ENCODE results near the gene PCDH9. TPM values are rescaled to one million over a fixed set of nuclear protein-coding genes. Genes with fewer than 3 reads are reported as not detected.

Gene PCDH9
- total RNA-seq, 4 donors from 2014 or later: 2.8 to 22.4 (median 12.9) TPM

DNA sequence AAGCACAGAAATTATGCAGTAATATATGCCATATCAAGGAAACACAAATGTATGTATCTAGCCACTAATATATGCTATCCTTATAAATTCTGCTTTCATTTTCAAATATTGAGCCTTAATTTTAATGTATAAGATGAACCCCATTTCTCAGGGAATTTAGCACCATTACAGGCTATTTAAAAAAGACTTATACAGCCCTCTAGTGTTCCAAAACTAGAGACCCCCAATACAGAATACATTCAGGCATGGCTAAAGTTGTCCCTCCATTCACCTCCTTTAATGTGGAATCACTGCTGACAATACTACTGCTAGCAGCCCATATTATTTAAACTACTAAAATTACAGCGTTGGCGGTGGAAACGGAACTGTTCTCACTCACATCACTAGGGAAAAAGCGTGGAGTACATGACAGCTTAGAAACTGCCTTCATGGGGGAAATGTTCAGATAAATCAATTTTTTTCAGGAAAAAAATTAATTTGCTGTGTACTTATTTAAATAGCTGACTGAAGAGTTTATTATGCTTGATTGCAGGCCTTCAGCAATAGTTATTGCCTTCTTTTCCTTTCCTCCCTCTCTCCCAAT lies 541.0 kb downstream of the PCDH9 start:
- H3K27ac ChIP-seq: no peak overlapping the region
- TF ChIP-seq POLR2A (IDR thresholded peaks at IDR 0.05): no peak
- TF ChIP-seq, protein P1, sequence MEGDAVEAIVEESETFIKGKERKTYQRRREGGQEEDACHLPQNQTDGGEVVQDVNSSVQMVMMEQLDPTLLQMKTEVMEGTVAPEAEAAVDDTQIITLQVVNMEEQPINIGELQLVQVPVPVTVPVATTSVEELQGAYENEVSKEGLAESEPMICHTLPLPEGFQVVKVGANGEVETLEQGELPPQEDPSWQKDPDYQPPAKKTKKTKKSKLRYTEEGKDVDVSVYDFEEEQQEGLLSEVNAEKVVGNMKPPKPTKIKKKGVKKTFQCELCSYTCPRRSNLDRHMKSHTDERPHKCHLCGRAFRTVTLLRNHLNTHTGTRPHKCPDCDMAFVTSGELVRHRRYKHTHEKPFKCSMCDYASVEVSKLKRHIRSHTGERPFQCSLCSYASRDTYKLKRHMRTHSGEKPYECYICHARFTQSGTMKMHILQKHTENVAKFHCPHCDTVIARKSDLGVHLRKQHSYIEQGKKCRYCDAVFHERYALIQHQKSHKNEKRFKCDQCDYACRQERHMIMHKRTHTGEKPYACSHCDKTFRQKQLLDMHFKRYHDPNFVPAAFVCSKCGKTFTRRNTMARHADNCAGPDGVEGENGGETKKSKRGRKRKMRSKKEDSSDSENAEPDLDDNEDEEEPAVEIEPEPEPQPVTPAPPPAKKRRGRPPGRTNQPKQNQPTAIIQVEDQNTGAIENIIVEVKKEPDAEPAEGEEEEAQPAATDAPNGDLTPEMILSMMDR (IDR thresholded peaks at IDR 0.05): no peak
- DNase-seq: no peak
- no peaks in the 10 kb centered on the region for H3K4me1 ChIP-seq
- no peak overlapping the region for H3K4me3 ChIP-seq (replicated peaks in 1 of 3)
- H3K9me3 ChIP-seq: no peaks in the 10 kb centered on the region
- no peaks in the 10 kb centered on the region for H3K36me3 ChIP-seq
- H3K27me3 ChIP-seq: no peaks in the 10 kb centered on the region
- 85 to 88% methylated on average over 4 of the region's 4 CpGs for WGBS, 2 donors
- intact Hi-C loops (cut with DNase I): no loop called here

DNA sequence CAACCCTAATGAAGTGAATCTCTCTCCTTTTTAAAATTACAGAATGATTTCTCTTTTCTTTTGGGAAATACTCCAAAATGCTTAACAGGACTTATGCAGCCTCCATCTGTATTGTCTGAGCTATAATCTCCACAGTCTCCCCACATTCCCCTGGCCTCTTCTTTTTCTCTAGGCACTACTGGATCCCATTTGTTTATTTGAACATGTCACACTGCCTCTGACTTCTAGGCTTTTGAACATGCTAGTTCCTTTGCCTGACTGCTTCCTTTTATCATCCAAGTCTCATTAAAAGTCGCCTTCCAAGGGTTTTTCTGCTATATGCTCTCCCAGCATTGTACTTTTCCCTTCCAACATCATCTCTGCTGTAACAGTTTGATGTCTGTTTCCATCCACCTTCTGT lies 548.7 kb downstream of the PCDH9 start:
- intact Hi-C loops (cut with DNase I): no loop called here
- no peaks in the 10 kb centered on the region for H3K27me3 ChIP-seq
- H3K4me1 ChIP-seq: no peaks in the 10 kb centered on the region
- H3K27ac ChIP-seq: no peak overlapping the region
- no peak for TF ChIP-seq POLR2A (IDR thresholded peaks at IDR 0.05)
- TF ChIP-seq, protein P1 (IDR thresholded peaks at IDR 0.05): no peak
- 80 to 84% methylated on average over 1 of the region's 1 CpG for WGBS, 2 donors
- H3K4me3 ChIP-seq (replicated peaks in 1 of 3): no peak overlapping the region
- no peak for DNase-seq
- H3K9me3 ChIP-seq: no peaks in the 10 kb centered on the region
- H3K36me3 ChIP-seq: no peaks in the 10 kb centered on the region

DNA sequence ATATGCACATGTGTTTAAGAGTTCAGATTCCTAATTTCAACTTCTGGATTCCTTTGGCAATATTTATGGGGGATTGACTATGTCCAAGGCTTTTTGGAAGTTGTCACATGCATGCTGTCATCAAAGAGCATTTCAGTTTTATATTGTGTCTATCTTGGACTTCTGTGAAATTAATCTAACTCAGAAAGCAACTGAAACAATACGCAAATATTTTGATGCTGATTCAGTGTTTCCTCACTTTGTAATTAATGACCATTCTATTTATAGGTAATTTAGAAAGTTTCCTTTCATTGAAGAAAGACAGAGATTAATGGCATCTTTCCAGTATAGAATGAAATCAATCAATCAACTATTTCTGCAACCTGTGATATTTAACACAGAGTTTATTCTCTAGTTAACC lies 550.1 kb downstream of the PCDH9 start:
- TF ChIP-seq, protein P1 (IDR thresholded peaks at IDR 0.05): no peak
- no peak for TF ChIP-seq POLR2A (IDR thresholded peaks at IDR 0.05)
- DNase-seq: no peak
- Histone ChIP-seq H3K4me3 (replicated peaks in 1 of 3) (no peak overlapping the region), H3K36me3 (no peaks in the 10 kb centered on the region), H3K4me1 (no peaks in the 10 kb centered on the region), H3K27me3 (no peaks in the 10 kb centered on the region), H3K27ac (no peak overlapping the region), H3K9me3 (no peaks in the 10 kb centered on the region)
- 77 to 92% methylated on average over 1 of the region's 1 CpG for WGBS, 2 donors
- intact Hi-C loops (cut with DNase I): no loop called here

DNA sequence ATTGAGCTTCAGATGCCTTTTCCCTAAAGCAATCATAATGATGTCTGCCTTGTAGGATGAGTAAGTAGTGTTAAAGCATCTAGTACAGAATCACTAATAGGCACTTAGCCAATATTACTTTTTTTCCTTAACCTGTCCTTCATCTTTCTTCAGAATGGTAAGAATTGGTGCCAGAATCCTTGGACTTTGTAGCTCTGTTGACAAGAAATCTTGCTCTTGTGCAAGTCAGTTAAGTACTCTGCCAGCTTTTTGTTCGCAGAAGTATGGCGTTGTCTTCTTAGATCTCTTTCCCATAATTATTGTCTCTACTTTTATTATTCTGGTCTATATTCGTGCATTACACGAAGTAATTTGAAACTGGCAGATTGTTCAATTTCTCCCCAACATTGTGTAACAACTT lies 554.5 kb downstream of the PCDH9 start:
- H3K4me1 ChIP-seq: no peaks in the 10 kb centered on the region
- no peak overlapping the region for H3K4me3 ChIP-seq (replicated peaks in 1 of 3)
- intact Hi-C loops (cut with DNase I): no loop called here
- no peak overlapping the region for H3K27ac ChIP-seq
- TF ChIP-seq, protein P1 (IDR thresholded peaks at IDR 0.05): no peak
- no peak for TF ChIP-seq POLR2A (IDR thresholded peaks at IDR 0.05)
- no peaks in the 10 kb centered on the region for H3K9me3 ChIP-seq
- H3K27me3 ChIP-seq: no peaks in the 10 kb centered on the region
- no peak for DNase-seq
- H3K36me3 ChIP-seq: no peaks in the 10 kb centered on the region
- WGBS, 2 donors: 81 to 85% methylated on average over 4 of the region's 4 CpGs

DNA sequence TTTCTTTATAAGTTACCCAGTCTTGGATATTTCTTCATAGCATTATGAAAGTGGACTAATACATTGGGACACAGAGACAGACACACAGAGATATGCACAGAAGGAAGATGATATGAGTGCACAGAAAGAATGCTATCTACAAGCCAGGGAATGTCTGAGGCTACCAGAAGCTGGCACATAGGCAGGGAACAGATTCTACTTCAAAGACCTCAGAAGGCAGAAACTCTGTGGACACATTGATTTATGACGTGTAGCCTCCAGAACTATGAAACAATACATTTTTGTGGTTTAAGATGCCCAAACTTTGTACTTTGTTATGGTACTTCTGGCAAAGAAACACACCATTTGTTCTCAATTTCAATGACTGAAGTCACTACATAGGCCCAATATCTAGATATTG lies 556.7 kb downstream of the PCDH9 start:
- H3K4me1 ChIP-seq: no peaks in the 10 kb centered on the region
- 89 to 94% methylated on average over 1 of the region's 1 CpG for WGBS, 2 donors
- no peaks in the 10 kb centered on the region for H3K27me3 ChIP-seq
- intact Hi-C loops (cut with DNase I): no loop called here
- no peaks in the 10 kb centered on the region for H3K9me3 ChIP-seq
- DNase-seq: no peak
- no peak for TF ChIP-seq POLR2A (IDR thresholded peaks at IDR 0.05)
- TF ChIP-seq, protein P1 (IDR thresholded peaks at IDR 0.05): no peak
- no peak overlapping the region for H3K27ac ChIP-seq
- no peak overlapping the region for H3K4me3 ChIP-seq (replicated peaks in 1 of 3)
- no peaks in the 10 kb centered on the region for H3K36me3 ChIP-seq

Data from thyroid gland (tissue), 4 donors.